ENCODE measurements around the gene NCAN.

DNA sequence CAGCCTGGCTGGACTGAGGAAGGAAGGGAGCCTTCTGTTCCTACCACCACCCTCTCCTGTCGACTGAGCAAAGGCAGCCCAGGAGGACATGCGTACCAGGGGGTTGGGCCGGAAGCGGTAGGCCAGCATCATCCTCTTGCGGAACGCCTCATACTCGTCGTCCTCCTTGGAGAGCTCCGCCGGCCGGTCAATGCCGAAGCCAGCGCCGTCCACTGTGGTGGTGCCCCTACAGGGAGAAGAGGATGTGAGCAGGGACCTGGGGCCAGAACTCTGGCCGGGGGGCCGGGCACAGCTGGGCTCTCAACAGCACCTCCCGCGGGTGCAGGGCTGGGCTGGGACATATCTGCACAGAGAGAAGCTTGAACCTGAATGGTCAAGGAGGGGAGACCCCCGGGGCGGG, 65.1 kb downstream of the NCAN start:
- TF ChIP-seq CTCF (IDR thresholded peaks at IDR 0.05) (no peak), EP300 (IDR thresholded peaks at IDR 0.05) (no peak)
